Stimulated activated CD8-positive, alpha-beta memory T cell treated with anti-CD3 and anti-CD28 coated beads, Interleukin-4, amount 100 ng/mL, for 4 hours (primary cell): ENCODE measurements around the gene SLCO2A1.

Source experiments
- DNase-seq, 2 donors: peaks; one replicate each; pipeline ENCODE4 v3.0.0-alpha.2; 2020; ENCODE audit warnings: low read depth in 2 of 2, low spot score in 1 of 2

SLCO2A1 gene

GRCh38 chr3:133887074-133887802, 142.5 kb downstream of the SLCO2A1 start:
- no peak for DNase-seq

DNA sequence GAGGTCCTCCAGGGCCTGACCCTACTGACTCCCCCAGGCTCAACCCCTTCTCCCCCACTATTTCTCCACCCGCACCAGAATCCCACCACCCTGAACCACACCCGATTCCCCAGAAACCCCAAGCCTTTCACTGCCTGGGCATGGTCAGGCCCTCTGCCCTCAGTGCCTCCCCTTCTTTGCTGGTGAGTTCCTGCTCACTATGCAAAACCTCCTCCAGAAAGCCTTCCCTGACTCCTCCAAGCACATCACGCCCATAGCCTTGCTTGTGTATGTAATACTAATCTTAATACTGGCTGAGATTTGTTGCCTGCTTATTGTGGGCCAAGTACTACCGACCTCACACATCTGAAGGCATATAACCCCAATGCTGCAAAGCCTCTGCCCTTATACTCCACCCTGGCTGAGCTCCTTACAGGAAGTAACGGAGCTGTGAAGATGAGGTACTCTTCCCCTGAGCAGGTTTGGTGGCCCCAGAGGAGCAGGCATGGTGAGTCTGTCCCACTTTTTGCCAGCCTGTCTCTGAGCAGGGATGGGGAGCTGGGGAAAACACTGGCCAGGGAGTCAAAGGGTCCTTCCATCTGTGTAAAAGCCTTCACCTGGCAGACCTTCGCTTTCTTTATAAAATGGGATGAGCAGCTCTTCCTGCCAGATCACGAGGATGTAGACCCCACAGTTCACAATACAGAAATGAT, 143.5 kb downstream of the SLCO2A1 start:
- no peak for DNase-seq

DNA sequence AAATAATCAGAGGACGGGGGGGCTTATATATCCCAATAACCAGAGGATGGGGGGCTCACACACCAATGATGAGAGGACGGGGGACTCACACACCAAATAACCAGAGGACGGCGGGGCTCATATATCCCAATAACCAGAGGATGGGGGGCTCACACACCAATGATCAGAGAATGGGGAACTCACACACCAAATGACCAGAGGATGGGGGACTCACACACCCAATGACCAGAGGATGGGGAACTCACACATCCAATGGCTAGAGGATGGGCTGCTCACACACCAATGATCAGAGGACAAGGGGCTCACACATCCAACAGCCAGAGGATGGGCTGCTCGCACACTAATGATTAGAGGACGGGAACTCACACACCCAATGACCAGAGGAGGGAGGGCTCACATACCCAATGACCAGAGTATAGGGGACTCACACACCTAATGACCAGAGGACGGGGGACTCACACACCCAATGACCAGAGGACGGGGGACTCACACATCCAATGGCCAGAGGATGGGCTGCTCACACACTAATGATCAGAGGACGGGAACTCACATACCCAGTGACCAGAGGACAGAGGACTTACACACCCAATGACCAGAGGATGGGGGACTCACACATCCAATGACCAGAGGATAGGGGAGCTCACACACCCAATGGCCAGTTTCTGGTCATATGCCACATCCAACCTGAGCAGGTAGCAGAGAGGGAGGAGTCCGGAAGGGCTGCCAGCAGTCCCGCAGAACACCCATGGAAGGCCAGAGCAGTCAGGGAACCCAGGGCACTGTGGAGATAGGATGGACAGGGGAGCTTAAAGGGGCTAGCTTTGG, 144.6 kb downstream of the SLCO2A1 start:
- no peak for DNase-seq

DNA sequence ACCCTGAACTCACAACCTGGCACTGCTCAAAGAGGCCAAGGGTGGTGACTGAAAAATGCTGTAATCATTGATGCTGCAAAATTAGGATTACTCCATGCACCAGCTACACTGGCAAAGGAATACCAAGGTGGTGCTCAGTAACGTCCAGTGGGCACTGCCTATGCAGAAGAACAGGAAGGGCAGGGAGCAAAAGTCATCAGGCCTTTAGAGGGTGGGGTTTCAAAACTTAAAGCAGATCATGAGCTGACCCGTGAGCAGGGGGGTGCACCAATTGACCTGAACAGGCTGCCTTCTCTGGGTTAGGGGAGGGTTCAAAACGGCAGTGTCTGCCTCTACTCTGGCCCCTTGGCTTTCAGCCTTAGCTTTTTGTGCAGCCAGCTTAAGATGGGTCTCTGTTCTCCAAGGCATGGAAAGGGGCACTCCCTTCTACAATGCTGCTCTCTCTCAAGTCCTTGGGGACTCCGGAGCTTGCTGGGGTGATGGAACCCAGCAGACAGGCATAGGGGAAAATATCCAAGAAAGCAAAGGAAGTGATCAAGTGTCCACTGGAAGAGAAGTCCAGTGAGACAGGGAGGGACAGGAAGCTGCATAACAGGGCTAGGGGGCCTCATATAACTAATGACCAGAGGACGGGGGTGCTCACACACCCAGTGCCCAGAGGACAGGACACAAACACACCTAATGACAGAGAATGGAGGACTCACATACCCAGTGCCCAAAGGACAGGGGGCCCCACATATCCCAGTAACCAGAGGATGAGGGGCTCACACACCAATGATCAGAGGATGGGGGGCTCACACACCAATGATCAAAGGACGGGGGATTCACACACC, 145.5 kb downstream of the SLCO2A1 start:
- DNase-seq, result no peak

DNA sequence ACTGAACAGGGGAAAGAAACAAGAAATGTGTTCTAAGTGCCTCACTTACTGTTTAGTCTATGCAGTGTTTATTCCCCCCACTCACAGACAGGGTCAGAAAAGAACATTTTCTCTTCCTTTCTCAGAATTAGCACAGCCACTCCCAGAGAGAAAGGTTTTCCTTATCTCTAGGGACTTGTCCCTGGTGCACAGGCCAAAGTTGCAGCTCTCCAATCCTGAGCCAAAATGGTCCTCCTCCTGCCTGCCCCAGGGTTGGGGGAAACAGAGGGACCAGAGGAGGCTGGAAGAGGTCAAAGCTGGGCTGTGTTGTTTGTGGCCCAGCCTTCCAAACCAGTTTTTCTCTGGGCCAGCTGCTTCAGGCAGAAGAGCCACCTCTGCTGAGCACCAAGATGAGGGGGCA, 146.1 kb downstream of the SLCO2A1 start:
- no peak for DNase-seq

- no peak for DNase-seq
These were observed 146.6 kb downstream of the SLCO2A1 start for GRCh38 chr3:133882986-133883586.

GRCh38 chr3:133881939-133882825, 147.5 kb downstream of the SLCO2A1 start:
- no peak for DNase-seq

DNA sequence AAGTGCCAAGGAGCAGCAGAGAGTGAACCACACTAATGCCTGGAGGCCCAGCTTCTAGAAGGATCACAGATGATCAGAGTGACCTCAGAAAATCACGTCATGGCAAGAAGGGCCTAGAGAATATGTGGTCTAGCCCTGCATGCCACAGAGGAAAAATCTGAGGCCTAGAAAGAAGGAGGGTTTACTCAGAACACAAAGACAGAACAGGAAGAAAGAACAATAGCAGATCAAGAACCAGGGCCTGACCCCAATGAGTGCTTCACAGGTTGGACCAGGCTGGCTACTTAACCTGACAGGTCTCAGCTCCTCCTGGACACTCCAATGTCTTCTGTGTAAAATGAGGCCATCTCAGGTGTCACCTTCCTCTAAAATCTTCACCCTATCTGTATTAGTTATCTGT, 148.2 kb downstream of the SLCO2A1 start:
- DNase-seq, result no peak

GRCh38 chr3:133880886-133881455, 148.8 kb downstream of the SLCO2A1 start:
- no peak for DNase-seq

GRCh38 chr3:133880287-133880686, 149.4 kb downstream of the SLCO2A1 start:
- no peak for DNase-seq

DNA sequence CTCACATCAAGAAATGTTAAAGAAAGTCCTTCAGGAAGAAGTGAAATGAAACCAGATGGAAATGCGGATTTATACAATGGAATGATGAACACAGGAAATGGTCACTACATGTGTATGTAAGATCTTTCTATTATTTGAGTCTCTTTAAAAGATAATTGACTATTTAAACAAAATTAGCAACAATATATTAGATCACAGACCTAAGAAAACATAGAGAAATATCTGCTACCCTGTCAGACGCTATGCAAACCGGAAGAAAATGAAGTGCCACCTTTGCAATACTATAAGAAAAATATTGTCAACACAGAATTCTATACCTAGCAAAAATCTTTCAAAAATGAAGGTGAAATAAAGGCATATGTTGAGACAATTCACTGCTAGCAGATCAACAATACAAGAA, 151.2 kb downstream of the SLCO2A1 start:
- no peak for DNase-seq
